ENCODE measurements around the gene PABPN1L. TPM values are rescaled to one million over a fixed set of nuclear protein-coding genes. Genes with fewer than 3 reads are reported as not detected.

Gene PABPN1L
- total and polyA plus RNA-seq, 2 donors (not counting 3 experiments of a cell fraction or from before 2014, with no cell fraction given) = not detected

DNA sequence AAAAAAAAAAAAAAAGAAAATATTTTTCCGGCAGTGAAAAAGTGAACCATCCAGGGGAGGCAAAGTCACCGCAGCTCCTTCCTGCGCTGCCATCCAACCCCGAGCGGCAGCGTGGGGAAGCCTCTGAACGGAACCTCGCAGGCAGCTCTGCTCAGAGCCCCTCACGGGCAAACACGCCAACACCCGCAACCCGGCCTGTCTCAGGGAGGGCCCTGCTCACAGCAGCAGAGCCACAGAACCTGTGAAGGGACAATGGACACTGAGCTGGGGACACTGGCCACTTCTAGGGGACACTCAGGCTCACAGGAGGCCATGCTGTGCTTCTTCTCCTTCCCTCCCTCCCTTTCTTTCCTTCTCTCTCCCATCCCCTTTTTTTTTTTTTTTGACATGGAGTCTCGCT lies 33.4 kb downstream of the PABPN1L start:
- no peaks in the 10 kb centered on the region for H4K20me1 ChIP-seq (replicated peaks; ENCODE audit: control insufficient read depth, extremely low read depth, insufficient read depth, low read length)
- no peaks in the 10 kb centered on the region for H3K79me2 ChIP-seq (ENCODE audit: control insufficient read depth, insufficient read depth, low read length)
- H3K36me3 ChIP-seq (ENCODE audit: control insufficient read depth in 2 of 2, extremely low read depth in 1 of 2, insufficient read depth in 2 of 2, low read length in 2 of 2) = peaks cover 0 to 3% of the 10 kb centered on the region in 2 experiments
- no peaks in the 10 kb centered on the region for H3K4me1 ChIP-seq (ENCODE audit: control insufficient read depth, extremely low read depth, insufficient read depth, low read length)
- TF ChIP-seq, protein P1, sequence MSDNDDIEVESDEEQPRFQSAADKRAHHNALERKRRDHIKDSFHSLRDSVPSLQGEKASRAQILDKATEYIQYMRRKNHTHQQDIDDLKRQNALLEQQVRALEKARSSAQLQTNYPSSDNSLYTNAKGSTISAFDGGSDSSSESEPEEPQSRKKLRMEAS (IDR thresholded peaks at IDR 0.05; ENCODE audit: insufficient read depth, insufficient read length) = no peak
- TF ChIP-seq POLR2AphosphoS5 (IDR thresholded peaks at IDR 0.05; ENCODE audit: insufficient read depth, low read depth, low read length) (no peak), POLR2A (IDR thresholded peaks at IDR 0.05; ENCODE audit: low read depth, low read length) (no peak), MYC (IDR thresholded peaks at IDR 0.05; ENCODE audit: low read depth, low read length) (no peak), FOS (IDR thresholded peaks at IDR 0.05; ENCODE audit: borderline replicate concordance, insufficient read depth, low read length) (no peak), JUN (IDR thresholded peaks at IDR 0.05; ENCODE audit: borderline replicate concordance, insufficient read depth, insufficient read length, low read depth) (no peak), GATA2 (IDR thresholded peaks at IDR 0.05; ENCODE audit: insufficient read depth, insufficient read length, low read depth, low read length) (no peak), EZH2 (IDR thresholded peaks at IDR 0.05; ENCODE audit: borderline replicate concordance, low read depth, low read length, severe bottlenecking) (no peak)
- TF ChIP-seq, protein P2, sequence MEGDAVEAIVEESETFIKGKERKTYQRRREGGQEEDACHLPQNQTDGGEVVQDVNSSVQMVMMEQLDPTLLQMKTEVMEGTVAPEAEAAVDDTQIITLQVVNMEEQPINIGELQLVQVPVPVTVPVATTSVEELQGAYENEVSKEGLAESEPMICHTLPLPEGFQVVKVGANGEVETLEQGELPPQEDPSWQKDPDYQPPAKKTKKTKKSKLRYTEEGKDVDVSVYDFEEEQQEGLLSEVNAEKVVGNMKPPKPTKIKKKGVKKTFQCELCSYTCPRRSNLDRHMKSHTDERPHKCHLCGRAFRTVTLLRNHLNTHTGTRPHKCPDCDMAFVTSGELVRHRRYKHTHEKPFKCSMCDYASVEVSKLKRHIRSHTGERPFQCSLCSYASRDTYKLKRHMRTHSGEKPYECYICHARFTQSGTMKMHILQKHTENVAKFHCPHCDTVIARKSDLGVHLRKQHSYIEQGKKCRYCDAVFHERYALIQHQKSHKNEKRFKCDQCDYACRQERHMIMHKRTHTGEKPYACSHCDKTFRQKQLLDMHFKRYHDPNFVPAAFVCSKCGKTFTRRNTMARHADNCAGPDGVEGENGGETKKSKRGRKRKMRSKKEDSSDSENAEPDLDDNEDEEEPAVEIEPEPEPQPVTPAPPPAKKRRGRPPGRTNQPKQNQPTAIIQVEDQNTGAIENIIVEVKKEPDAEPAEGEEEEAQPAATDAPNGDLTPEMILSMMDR (IDR thresholded peaks at IDR 0.05; ENCODE audit: extremely low read depth in 1 of 2, insufficient read depth in 1 of 2, low read depth in 1 of 2, low read length in 2 of 2) = no peak
- no peak overlapping the region for H3K4me3 ChIP-seq (replicated peaks in 1 of 3; ENCODE audit: insufficient read depth in 1 of 3, low read depth in 1 of 3, low read length in 3 of 3)
- no peaks in the 10 kb centered on the region for H3K9me3 ChIP-seq (replicated peaks; ENCODE audit: control insufficient read depth, insufficient read depth, low read length)
- no peak overlapping the region for H3K27ac ChIP-seq (ENCODE audit: insufficient read depth, low read depth, low read length)
- POLR2A ChIA-PET = interaction anchor here (0.6 kb wide), 1 partner anchor 17 kb away, joined by 3 read pairs; no protein-coding TSS in a partner anchor
- FAIRE-seq = no peak
- CTCF ChIA-PET = interaction anchor here (0.7 to 1.8 kb wide), 2 partner anchors 19 to 25 kb away, joined by 3 to 6 read pairs; no protein-coding TSS in a partner anchor
- H2AFZ ChIP-seq (ENCODE audit: low read depth, low read length) = no peak overlapping the region
- no peaks in the 10 kb centered on the region for H3K9me1 ChIP-seq (replicated peaks; ENCODE audit: control insufficient read depth, extremely low read depth, insufficient read depth, low read length)
- H3K27me3 ChIP-seq (ENCODE audit: control insufficient read depth in 2 of 2, insufficient read depth in 2 of 2, low read length in 2 of 2) = no peaks in the 10 kb centered on the region
- H3K9ac ChIP-seq (replicated peaks; ENCODE audit: extremely low read depth, insufficient read depth, low read length) = no peak overlapping the region
- dilution Hi-C loops (cut with MboI; ENCODE audit: extremely low pct_ligation_motif_present, low sequenced_read_pairs) = no loop called here
- no peak overlapping the region for H3K4me2 ChIP-seq (ENCODE audit: insufficient read depth, low read length)
- intact Hi-C loops (cut with micrococcal nuclease) = no loop called here
- DNase-seq (ENCODE audit: low read depth, low spot score) = no peak
- no TSS peak for BruUV-seq (replicated peaks)

All from endothelial cell of umbilical vein (primary cell).